IPS-18c (cell line): Measurements from ENCODE around the gene CCNI.

Source experiments
- H3K4me3 ChIP-seq: 2 replicates; pipeline ENCODE4 v1.7.0; 2013; ENCODE audit warnings: low read depth, mild to moderate bottlenecking, low read length, moderate library complexity; ENCODE audit not compliant: insufficient read depth
- H3K9me3 ChIP-seq: one replicate; pipeline ENCODE4 v1.6.1; 2013; ENCODE audit warnings: mild to moderate bottlenecking, low read length, moderate library complexity; ENCODE audit not compliant: control insufficient read depth, insufficient read depth

The CCNI gene

DNA sequence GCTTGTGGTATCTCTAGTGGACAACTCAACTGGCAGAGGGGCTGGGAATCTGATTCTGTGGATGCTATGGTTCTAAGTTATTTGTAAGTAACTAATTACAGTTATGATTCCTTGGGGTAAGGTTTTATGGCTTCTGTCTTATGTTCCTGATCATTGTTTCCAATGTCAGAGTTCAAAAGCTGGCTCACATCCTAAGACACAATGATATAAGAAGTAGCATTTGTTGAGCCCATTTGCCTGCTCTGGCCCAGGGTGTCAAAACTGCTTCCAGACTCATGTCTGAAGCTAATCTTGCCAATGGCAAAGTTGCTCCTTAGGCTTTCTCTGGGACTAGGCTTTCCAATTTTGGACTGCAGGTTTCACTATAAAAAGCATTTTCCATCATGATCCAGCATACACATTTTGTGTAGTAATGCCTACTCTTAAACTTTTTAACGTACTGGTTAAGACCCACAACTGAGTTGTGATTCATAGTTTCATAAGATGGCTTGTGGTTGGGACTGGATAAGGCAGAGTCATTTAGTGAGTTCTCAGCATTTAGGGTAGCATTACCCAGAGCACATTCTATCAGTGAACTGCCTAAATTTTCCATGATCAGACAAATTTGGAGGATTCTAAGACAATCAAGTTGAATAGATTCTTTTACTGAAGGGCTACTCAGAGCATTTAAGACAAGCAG, 50.0 kb downstream of the CCNI start:
- Histone ChIP-seq H3K9me3 (no peaks in the 10 kb centered on the region), H3K4me3 (no peak overlapping the region)

DNA sequence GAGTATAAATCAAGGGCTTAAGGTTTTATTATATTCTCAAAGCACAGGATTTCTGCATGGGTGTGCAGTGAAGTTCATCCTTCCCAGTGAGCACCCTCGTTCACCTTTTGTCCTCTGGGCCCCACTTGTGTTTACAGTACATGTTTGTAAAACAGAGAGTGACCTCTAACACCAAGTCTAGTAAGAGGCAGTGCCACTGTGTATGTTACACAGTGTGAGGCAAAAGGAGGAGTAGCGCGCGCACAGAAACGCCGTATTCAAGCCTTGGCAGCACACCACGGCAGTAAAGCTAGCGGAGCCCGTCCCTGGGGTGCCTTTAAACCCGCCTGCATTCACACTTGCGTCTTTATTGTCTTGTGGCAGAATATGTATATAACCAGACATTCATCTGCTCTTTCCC, 51.9 kb downstream of the CCNI start:
- H3K4me3 ChIP-seq: no peak overlapping the region
- H3K9me3 ChIP-seq: no peaks in the 10 kb centered on the region

DNA sequence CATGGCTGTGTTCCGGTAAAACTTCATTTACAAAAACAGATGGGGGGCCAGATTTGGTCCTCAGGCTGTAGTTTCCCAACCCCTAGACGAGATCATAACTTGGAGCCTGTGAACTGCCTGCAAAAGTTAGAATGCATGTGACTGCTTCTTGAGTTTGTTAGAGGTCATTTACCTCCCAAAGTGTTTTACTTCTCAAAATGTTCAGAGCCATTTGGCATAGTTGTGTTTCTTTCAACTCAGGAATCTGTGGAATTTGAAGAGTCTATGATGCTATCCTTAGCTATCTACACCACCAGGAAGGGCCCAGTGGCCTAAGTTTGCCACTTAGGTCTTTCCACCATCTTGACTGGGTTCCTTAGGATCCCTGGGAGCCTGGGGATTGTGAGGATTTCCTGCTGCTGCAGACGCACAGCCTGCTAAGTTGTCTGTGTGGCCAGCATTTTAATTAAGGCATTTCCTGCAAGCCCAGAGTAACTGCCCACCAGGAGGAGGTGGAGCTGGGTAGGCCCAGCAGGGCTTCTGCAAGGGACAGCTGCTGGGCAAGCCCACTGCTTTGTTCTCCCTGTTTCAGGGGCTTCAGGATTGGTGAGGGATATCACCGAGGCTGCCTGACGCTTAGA, 53.1 kb downstream of the CCNI start:
- Histone ChIP-seq H3K9me3 (no peaks in the 10 kb centered on the region), H3K4me3 (no peak overlapping the region)

DNA sequence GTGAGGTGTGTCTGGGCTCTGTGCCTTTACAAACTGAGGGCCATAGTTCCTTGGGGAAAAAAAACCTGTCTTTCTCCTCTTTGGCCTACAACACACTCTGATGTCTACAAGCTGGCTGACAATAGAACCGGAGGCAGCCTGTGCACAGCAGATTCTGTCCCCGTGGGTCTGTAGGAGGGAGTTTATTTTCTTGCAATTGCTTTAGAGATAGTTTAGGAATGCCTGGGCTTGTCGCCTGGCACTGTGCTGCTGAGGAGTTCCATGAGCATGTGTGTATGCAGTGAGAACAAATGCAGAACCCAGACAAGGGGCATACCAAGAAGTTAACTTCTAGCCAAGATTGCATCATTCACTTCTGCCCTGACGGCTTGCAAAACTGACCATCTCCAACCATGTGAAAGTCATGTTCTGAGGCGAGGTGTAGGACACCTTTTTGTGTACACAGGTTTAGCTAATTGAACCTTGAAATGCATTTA, 54.1 kb downstream of the CCNI start:
- H3K9me3 ChIP-seq: no peaks in the 10 kb centered on the region
- H3K4me3 ChIP-seq: no peak overlapping the region

DNA sequence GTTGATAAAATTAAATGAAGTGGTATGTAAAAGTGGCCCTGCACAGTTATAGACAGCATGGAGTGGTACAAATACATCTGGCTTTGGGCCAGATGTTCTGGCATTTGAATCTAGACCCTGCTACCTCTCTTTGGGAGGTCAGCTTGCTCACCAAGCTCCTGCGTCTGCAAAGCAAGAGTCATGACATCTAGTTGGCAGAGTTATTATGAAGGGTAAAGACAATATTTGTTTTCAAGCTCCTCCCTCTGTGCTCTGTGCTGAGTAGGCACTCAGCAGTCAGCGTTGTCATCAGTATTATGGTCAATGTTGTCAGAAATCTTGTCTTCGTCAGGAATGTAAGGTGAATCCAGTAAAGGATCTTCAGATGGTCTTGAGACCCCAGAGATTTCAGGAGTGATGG, 55.8 kb downstream of the CCNI start:
- H3K9me3 ChIP-seq: no peaks in the 10 kb centered on the region

DNA sequence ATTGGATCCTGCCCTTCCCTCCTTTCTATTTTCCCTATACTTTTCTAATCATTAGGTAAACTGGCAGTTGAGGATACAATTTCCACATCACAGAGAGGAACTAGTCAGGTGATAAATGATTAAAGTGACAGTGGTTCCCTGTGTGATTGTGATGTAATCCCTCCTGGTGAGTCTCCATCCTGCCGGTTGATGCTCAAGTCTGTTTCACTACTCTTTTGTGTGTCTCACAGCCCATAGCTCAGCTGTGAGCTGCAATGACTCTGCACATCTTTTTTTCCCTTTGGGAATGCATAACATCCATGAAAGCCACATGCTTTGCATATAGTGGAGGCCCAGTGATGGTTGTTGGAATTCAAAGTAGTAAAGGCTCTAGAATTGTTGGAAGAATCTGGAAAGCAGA, 60.4 kb downstream of the CCNI start:
- Histone ChIP-seq H3K9me3 (no peaks in the 10 kb centered on the region), H3K4me3 (no peak overlapping the region)

More for the DNA sequence above, 55.8 kb downstream of the CCNI start:
- no peak overlapping the region for H3K4me3 ChIP-seq

DNA sequence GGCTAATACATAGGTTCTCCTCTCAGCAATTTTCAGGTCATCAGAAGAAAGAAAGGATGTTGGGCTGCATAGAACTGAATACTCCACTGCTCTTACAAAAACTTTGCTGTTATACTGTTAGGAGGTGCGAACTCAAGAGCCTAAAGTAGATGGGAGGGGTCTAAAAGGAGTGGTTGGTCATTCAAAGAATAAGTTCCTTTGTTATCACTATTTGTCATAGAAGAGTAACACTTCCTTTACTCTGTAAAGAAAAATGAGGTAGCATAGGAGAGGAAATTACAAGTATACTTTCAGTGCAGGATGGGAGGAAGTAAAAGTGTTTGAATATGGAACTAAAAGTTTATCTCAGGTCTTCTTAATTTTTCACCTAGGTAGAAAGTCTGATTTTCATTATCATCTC, 61.5 kb downstream of the CCNI start:
- H3K9me3 ChIP-seq: no peaks in the 10 kb centered on the region
- no peak overlapping the region for H3K4me3 ChIP-seq

DNA sequence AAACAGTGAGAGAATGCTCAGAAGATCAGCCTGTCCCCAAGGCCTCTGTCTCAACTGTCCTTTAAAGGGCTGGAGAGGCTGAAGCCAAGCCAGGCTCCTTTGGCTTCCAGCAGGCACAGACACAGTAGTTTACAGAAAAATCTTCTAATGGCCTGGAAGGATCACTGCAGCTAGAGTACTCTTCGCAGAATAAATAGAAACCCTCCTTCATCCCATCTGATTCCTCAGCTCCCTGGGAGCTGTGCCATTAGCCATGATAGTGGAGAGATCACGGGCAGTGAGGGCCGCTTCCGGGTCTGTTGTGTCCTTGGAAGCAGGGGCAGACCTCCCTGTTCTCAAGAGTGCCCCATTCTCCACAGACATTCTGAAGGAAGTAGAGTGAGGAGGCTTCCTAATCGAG, 63.1 kb downstream of the CCNI start:
- Histone ChIP-seq H3K4me3 (no peak overlapping the region), H3K9me3 (no peaks in the 10 kb centered on the region)

DNA sequence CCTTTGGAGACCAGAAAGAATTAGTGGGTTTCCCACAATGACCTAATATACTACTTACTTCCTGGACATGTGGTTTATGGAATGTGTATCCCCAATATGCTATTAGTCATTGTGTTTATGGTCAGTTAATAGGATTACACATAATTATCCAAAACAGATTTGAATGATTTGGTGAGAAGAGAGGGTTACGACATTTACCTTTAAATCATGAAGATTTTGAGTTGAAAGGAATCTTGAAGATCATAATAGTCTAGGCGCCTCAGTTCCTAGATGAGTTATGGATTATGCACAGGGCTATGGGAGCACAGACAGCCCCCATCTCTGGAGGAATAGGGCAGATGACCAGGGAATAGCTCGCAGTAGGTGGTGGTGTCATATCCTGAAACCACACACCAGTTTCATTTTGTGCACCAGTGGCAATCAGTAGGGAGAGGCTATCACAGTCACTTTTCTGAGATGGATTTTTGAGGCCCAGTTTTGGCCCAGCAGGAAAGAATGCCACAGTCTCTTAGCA, 64.9 kb downstream of the CCNI start:
- Histone ChIP-seq H3K4me3 (no peak overlapping the region), H3K9me3 (no peaks in the 10 kb centered on the region)

DNA sequence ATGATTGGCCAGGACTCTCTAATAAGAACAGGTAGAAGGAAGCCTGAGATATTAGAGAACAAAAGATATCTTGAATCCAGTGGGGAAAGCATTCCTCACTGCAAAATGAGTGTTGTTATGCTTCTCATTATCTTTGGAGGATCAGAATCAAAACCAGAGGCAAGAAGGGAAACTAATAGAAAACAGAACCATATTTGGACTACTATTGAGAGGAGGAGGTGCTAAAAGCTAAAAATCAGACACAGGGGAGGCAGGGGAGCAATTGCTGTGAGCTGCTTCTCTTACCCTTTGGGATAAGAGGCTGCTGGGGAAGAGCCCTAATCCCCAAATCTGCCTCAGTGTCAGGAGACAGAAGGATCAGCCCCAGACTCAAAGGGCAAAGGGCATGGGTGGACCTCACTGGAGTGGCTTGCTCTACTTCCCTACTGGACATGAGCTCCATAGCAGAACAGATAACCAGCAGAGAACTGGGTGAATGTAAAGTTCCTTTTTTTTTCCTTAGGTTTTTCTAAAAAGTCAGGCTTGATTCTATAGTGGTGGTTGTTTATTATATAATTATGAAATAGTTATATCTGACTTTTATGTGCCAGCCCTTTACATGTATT, 66.2 kb downstream of the CCNI start:
- Histone ChIP-seq H3K9me3 (no peaks in the 10 kb centered on the region), H3K4me3 (no peak overlapping the region)

DNA sequence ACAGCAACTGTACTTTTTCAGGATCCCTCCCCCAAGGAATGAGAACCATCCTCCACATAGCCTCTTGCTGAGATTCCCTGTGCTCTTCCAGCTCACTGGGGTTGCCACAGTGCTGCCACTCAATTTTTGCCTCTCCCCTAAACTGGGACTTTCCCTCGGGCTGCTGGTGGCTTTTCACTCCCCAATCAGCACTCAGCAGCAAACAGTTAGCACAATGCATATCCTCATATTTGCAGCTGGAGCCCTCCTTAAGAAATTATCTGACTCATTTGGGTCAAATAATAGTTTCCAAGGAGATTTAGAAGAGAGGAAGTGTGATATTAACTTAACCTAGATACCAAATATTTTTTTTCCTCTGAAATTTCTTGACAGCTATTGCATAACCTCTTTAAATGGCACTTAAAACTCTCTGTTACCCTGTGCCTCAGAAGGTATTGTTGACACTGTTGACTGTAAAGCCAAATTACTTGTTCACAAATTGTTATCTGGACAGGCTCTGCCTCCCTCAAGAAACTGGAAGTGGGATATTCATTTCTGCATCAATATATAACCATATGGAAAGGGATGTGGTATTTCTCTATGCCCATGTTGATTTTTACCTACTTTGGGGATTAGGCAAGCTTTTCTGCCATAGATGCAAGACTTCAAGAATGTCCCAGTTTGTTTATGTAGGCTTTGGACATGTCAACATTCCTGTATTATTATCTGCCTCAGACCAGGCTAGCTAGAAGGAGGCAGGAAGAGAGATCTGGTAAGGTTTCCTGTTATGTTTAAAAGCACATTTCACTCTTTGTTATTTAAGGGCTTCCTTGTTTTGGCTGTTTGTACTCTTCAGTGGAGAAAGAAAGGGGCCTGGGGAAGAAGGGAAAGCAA, 68.2 kb downstream of the CCNI start:
- H3K4me3 ChIP-seq: no peak overlapping the region
- no peaks in the 10 kb centered on the region for H3K9me3 ChIP-seq

DNA sequence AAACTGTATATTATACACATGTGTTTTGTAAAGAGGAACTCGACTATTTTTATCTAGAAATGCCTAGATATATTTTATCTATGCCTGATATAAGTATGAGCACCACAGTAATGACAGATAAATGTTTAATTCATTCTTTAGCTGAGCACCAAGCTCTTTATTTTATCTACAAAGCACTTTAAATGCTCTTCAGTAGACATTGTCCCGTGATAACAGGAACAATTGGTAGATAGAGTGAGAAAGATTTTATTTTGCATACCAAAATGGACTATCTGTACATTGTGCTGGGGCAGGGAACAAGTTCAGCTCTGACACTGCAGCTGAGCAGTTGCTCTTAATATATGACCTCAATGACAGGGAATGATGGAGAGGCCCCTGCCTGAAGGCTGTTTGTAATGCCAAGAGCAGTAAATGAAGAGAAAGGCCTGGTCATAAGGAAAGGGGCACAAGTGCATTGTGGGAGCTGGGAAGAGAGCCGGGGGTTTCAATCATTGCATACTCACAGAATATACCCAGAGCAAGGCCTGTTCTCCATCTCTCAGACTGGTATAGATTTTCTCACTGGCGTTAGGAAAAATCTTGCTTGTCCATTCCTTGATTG, 68.9 kb downstream of the CCNI start:
- Histone ChIP-seq H3K4me3 (no peak overlapping the region), H3K9me3 (no peaks in the 10 kb centered on the region)

DNA sequence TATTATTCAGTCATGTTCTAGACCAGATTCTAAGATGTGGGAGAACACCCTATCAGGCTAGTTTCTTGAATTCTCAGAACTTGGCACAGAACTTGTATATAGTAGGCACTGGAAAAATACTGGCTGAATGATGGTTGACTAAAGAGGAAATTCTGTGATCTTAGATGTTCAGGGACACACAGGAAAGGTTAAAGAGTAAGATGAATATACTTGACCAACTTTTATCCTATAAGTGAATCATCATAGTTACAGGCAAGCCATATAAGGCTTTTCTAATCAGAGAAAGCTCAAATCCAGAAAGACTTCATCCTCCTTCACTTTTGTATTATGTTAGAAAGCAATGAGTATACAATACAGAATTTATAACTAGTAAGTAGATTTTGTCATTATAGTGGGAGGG, 72.4 kb downstream of the CCNI start:
- no peaks in the 10 kb centered on the region for H3K9me3 ChIP-seq
- no peak overlapping the region for H3K4me3 ChIP-seq

DNA sequence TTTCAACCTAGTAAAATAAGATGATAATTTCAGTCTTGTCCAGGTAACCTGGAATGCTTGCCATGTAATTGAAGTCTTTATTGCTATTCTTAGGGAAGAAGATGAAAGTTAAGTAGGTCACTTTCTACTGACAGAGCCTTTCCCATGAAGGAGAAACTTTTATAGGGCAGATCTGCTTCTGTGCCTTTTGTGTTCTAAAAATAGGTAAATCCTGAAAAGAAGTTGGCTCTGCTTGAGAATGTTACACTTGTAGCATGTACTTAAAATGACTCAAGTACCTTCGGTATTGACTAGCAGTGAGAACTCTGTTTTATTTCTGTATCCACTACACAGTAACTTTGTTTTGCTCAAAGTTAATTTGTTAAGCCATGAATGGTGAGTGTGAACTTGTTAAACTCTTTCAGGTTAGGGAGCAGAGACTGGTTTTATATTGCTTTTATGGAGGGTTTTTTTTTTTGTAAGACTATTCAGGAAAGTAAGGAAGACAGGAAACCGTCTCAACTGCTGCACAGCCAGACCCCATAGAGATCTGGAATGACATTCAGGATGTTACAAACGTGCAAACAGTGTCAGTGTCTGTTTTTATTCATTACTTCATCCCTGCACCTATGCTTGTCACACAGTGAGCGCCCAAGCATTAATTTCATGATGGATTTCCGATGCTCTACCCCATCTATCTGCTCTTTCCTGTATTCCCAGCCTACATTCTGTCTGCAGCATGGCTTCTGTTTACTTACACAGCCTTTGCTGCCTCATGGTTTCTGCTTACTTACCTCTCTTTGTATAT, 73.3 kb downstream of the CCNI start:
- no peaks in the 10 kb centered on the region for H3K9me3 ChIP-seq
- no peak overlapping the region for H3K4me3 ChIP-seq

DNA sequence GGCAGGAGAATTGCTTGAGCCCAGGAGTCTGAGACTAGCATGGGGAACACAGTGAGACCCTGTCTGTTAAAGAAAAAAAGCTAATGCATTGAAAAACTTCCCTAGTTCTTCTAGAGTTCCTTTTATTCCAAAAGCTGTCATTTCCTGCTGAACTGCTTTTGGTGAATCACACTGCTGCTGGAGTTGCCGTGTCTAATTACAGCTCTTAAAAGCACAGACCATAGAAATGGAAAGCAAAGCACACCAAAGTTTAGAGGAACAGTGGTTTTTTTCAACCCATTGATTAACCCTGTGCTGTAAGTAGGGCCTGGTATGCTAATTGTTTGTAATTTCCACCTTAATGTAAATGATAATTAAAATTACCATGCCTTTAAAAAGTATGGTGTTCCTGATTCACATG, 73.9 kb downstream of the CCNI start:
- Histone ChIP-seq H3K9me3 (no peaks in the 10 kb centered on the region), H3K4me3 (no peak overlapping the region)

DNA sequence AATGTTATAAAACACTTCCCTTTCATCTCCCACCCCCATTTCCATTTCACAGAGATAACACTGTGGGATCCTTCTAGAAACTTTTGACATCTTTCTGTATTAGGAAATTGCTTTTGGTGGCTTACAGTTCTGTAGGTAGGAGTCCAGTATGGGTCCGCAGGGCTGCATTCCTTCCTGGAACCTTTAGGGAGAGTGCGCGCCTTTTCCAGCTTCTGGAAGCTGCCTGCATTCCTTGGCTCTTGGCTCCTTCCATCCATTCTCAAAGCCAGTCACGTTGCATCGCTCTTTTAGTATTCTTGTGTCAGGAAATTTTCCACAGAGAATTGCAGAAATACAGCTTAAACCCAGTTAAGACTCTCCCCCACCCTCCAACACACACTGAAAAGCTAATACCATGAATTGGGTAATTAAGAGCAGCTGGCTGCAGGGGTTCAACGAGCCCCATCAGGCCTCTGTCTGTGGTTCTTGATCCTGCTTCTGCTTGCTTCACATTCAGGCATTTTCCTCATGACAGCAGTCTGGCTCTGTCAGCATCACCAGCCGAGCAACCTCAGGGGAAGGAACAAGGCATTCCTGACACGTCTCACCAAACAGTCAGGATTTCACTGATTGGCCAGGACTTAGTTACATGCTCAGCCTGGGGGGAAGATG, 77.4 kb downstream of the CCNI start:
- Histone ChIP-seq H3K4me3 (no peak overlapping the region), H3K9me3 (no peaks in the 10 kb centered on the region)
